OCI-LY1 (cell line): ENCODE measurements around the gene SMOC2.

Experiments used
- H2AFZ ChIP-seq: fragments of 200-600 bp; sonication (generic), shearing (Covaris generic); 2 replicates; pipeline ENCODE4 v1.6.0; 2014; ENCODE audit warnings: antibody characterized with exemption, mild to moderate bottlenecking, low read length
- H3F3A ChIP-seq: fragments of 200-600 bp; sonication (generic), shearing (Covaris generic); 2 replicates; pipeline ENCODE4 v1.6.0; 2014; ENCODE audit warnings: mild to moderate bottlenecking, antibody characterized with exemption, low read length, moderate library complexity; ENCODE audit not compliant: insufficient read depth
- H3K27ac ChIP-seq: fragments of 200-600 bp; sonication (generic); 2 replicates; pipeline ENCODE4 v1.5.1; 2014; ENCODE audit warnings: low read length, mixed run types, mild to moderate bottlenecking, low read depth; ENCODE audit not compliant: poor library complexity, severe bottlenecking
- H3K27me3 ChIP-seq: fragments of 200-600 bp; sonication (generic); 2 replicates; pipeline ENCODE4 v1.6.0; 2014; ENCODE audit warnings: antibody characterized with exemption, mild to moderate bottlenecking, low read length, moderate library complexity; ENCODE audit not compliant: insufficient read depth
- H3K36me3 ChIP-seq: fragments of 200-600 bp; sonication (generic); 2 replicates; pipeline ENCODE4 v1.6.1; 2014; ENCODE audit warnings: mild to moderate bottlenecking, antibody characterized with exemption, low read length, moderate library complexity, mixed read lengths; ENCODE audit not compliant: insufficient read depth
- H3K4me1 ChIP-seq: fragments of 200-600 bp; sonication (generic); 2 replicates; pipeline ENCODE4 v1.5.1; 2014; ENCODE audit warnings: mild to moderate bottlenecking, low read length, moderate library complexity; ENCODE audit not compliant: insufficient read depth, severe bottlenecking
- H3K4me2 ChIP-seq: fragments of 200-600 bp; sonication (generic), shearing (Covaris generic); 2 replicates; pipeline ENCODE4 v1.6.1; 2014; ENCODE audit warnings: low read length
- H3K4me3 ChIP-seq: fragments of 200-600 bp; sonication (generic); 2 replicates; pipeline ENCODE4 v1.5.1; 2014; ENCODE audit warnings: low read length, low read depth, mild to moderate bottlenecking, mixed read lengths; ENCODE audit not compliant: poor library complexity, severe bottlenecking
- H3K79me2 ChIP-seq: fragments of 200-600 bp; shearing (Covaris generic); 2 replicates; pipeline ENCODE4 v1.6.1; 2016; ENCODE audit warnings: mixed run types, low read length, mixed read lengths; ENCODE audit not compliant: insufficient read depth
- H3K9ac ChIP-seq: fragments of 200-600 bp; sonication (generic), shearing (Covaris generic); 2 replicates; pipeline ENCODE4 v1.6.1; 2014; ENCODE audit warnings: mild to moderate bottlenecking, low read length, mixed read lengths
- H3K9me2 ChIP-seq: fragments of 200-600 bp; sonication (generic), shearing (Covaris generic); 2 replicates; pipeline ENCODE4 v1.6.1; 2014; ENCODE audit warnings: low read depth, mild to moderate bottlenecking, low read length, mixed read lengths
- H3K9me3 ChIP-seq: fragments of 200-600 bp; shearing (Covaris generic); 2 replicates; pipeline ENCODE4 v1.6.1; 2014; ENCODE audit warnings: low read length, mixed read lengths
- H4K20me1 ChIP-seq: fragments of 200-600 bp; sonication (generic), shearing (Covaris generic); 2 replicates; pipeline ENCODE4 v1.6.0; 2016; ENCODE audit warnings: mild to moderate bottlenecking, low read length; ENCODE audit not compliant: insufficient read depth
- CTCF ChIP-seq: fragments of 200-600 bp; sonication (generic), shearing (Covaris generic); IDR thresholded peaks from 2 replicates; pipeline ENCODE4 v1.5.1; 2017; ENCODE audit warnings: mild to moderate bottlenecking, antibody characterized with exemption, low read length, moderate library complexity, mixed read lengths
- EZH2 ChIP-seq: fragments of 200-600 bp; sonication (generic), shearing (Covaris generic); IDR thresholded peaks from 2 replicates; pipeline ENCODE4 v1.8.0; 2017; ENCODE audit warnings: borderline replicate concordance, mixed run types, mild to moderate bottlenecking, antibody characterized with exemption, low read length, moderate library complexity, mixed read lengths

SMOC2 gene

DNA sequence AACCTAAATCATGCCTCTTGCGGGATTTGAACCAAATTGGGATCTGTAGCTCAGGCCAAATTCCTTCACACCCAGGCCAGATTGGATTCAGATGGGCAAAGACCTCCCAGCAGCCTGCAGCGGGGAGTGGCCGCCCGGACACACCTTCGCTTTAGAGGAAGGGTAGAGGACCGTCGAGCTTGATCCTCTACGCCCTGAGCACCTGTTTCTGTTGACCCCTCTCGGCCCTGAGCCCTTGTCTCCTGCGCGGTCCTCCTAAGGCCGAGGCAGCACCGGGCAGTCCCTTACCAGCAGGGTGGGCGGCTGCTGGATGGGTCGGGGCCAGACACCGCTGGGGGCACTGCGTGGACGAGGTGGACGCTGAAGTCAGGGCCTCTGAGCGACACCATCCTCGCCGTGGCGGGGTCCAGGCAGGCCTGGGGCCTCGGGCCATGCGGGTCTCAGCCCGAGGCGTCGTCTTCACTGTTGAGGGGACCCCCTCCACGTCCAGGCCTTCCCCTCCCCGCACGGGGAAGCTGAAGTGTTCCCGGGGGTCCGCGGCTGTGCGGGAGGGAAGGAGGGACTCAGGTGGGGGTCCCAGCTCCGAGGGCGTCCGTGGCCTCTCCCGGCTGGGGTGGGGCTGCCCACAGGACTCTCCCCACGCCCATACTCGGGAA, 114.8 kb downstream of the SMOC2 start:
- Histone ChIP-seq H3K27me3 (no peaks in the 10 kb centered on the region), H3K27ac (no peak overlapping the region), H3K4me1 (no peaks in the 10 kb centered on the region), H4K20me1 (no peaks in the 10 kb centered on the region), H3K9ac (no peak overlapping the region), H3K4me2 (no peak overlapping the region), H3K9me2 (no peaks in the 10 kb centered on the region), H3K36me3 (no peaks in the 10 kb centered on the region), H3K4me3 (no peak overlapping the region), H3F3A (no peaks in the 10 kb centered on the region), H3K9me3 (no peaks in the 10 kb centered on the region), H2AFZ (no peak overlapping the region), H3K79me2 (no peaks in the 10 kb centered on the region)
- TF ChIP-seq CTCF, result no peak
- TF ChIP-seq EZH2, result no peak

DNA sequence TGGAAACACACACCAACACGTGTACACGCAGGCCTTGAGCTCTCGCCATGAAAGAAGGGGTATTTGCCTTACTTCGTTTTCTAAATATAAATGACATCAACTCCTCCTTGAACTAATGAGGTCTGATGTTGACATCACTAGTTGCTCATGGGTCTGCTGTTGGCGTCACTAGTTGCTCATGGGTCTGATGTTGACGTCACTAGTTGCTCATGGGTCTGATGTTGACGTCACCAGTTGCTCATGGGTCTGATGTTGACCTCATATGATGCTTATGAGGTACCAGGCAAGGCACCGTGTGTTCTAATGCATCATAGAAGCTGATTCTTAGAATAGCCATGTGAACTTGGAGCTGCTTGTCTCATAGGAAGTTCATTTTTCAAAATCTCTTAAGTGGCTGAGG, 116.5 kb downstream of the SMOC2 start:
- Histone ChIP-seq H3K9ac (no peak overlapping the region), H3K79me2 (no peaks in the 10 kb centered on the region), H3K4me2 (no peak overlapping the region), H3K4me3 (no peak overlapping the region), H3F3A (no peaks in the 10 kb centered on the region), H3K27ac (no peak overlapping the region), H4K20me1 (no peaks in the 10 kb centered on the region), H2AFZ (no peak overlapping the region), H3K36me3 (no peaks in the 10 kb centered on the region), H3K4me1 (no peaks in the 10 kb centered on the region), H3K9me3 (no peaks in the 10 kb centered on the region), H3K9me2 (no peaks in the 10 kb centered on the region), H3K27me3 (no peaks in the 10 kb centered on the region)
- no peak for TF ChIP-seq EZH2
- no peak for TF ChIP-seq CTCF

- no peaks in the 10 kb centered on the region for H3F3A ChIP-seq
- H3K79me2 ChIP-seq, result no peaks in the 10 kb centered on the region
- no peaks in the 10 kb centered on the region for H3K27me3 ChIP-seq
- H2AFZ ChIP-seq, result no peak overlapping the region
- H3K4me3 ChIP-seq, result no peak overlapping the region
- no peak for TF ChIP-seq CTCF
- no peak for TF ChIP-seq EZH2
- H3K9me3 ChIP-seq, result no peaks in the 10 kb centered on the region
- H3K27ac ChIP-seq, result no peak overlapping the region
- no peaks in the 10 kb centered on the region for H3K9me2 ChIP-seq
- H3K4me2 ChIP-seq, result no peak overlapping the region
- H4K20me1 ChIP-seq, result no peaks in the 10 kb centered on the region
- no peaks in the 10 kb centered on the region for H3K4me1 ChIP-seq
- no peaks in the 10 kb centered on the region for H3K36me3 ChIP-seq
- no peak overlapping the region for H3K9ac ChIP-seq
Measured at GRCh38 chr6:168558686-168559085, 117.7 kb downstream of the SMOC2 start.
